ENCODE results near the gene VASH1. TPM values are rescaled to one million over a fixed set of nuclear protein-coding genes. Genes with fewer than 3 reads are reported as not detected.

VASH1 gene
- total RNA-seq, 1 donor from 2014 or later: 6.3 TPM

GRCh38 chr14:76771437-76771980 is 10.2 kb downstream of the VASH1 start:
- no peak for DNase-seq (ENCODE audit: low read depth in 2 of 2)

- DNase-seq (ENCODE audit: low read depth in 2 of 2): peak in 1 of 2 donors; percentile 70
Observed at GRCh38 chr14:76772300-76773187, 11.3 kb downstream of the VASH1 start.

DNA sequence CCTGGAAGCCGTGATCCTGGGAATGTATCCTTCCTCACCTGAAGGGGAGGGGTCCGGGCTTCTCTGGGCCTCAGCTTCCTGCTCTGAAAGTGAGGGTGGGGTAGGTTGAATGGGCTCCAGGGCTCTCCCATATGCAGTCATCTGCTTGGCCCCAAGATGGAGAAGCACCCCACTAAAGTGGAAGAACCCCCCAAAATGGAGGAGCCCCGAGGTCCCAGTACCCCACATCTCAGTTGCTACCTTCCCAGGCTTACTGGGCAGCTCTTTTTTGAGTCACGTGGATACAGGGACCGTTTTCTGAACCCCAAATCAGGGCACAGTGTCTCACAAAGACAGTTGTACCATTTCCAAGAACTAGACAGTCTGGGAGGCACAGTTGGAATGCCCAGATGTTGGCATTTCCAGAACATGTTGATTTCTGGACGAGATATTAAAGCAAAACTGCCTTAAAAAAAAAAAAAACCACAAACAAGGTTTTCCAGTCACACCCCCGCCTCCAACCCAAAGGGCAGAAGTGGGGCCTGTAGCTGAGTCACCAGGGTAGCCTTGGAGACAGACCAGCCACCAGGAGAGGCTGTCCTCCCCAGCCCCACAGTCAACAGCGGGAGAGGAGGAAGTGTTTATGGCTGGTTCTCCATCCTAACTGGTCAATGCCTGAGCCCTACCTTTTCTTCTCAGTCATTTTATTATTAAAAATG is 12.1 kb downstream of the VASH1 start:
- peak in 1 of 2 donors; percentile 86 for DNase-seq (ENCODE audit: low read depth in 2 of 2)

- no peak for DNase-seq (ENCODE audit: low read depth in 2 of 2)
Observed at GRCh38 chr14:76773956-76774820, 12.9 kb downstream of the VASH1 start.

DNA sequence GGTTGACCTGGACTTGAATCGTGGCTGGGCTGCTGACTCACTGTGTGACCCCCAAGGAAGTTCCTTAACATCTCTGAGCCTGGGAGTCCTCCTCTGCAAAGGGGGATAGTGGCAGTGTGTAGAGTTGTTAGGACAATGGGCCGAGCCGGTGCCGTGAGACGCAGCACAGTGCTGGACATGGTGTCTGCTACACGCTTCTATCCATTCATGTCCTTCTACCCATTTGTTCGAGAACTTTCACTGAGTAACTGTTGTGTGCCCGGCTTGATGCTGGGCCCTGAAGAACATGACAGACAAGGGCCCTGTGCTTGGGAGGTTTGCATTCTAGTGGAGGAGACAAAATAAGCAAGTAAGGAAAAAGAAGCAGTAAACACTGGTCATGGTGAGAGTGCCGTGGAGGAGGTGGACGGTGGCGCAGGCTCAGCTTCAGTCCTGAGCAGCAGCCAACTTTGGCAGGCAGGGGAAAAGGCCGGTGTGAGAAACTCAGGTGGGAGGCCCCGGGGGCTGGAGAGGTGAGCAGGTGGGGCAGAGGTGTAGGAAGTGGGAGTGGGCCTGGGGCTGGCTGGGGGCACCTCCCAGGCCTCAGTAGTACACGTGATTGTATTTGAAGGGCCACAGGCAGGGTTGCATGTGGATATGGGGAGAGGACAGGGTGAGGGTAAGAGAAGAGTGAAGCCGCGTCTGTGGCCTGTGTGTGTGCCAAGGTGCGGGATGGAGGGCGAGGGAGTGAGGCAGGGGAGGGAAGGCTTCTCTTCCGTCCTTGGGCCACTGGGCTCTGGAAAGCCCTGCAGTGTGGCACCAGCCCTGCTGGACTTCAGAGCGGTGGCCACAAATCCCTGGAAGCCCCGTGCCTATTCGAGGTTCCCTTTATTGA is 13.8 kb downstream of the VASH1 start:
- DNase-seq (ENCODE audit: low read depth in 2 of 2): no peak

- DNase-seq (ENCODE audit: low read depth in 2 of 2): no peak
Observed at GRCh38 chr14:76775695-76776427, 14.6 kb downstream of the VASH1 start.

GRCh38 chr14:76776428-76777251 is 15.4 kb downstream of the VASH1 start:
- no peak for DNase-seq (ENCODE audit: low read depth in 2 of 2)

DNA sequence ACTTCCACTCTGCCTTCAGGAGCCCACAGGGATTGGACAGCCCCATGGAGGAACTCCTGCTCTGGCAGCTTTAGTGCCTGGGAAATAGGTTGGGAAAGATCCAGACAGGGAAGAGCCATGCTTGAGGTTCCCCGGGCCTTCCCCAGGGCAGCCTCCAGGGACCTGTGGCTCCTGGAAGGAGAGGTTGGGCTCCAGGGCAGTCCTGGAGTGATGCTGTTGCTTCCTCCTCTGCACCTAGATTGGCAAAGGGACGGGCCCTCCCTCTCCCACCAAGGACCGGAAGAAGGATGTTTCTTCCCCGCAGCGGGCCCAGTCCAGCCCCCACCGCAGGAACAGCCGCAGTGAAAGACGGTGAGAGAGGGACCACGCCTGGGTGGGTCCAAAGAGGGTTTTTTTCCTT is 16.5 kb downstream of the VASH1 start:
- no peak for DNase-seq (ENCODE audit: low read depth in 2 of 2)

- no peak for DNase-seq (ENCODE audit: low read depth in 2 of 2)
Observed at GRCh38 chr14:76778546-76779215, 17.4 kb downstream of the VASH1 start.

GRCh38 chr14:76779221-76780057 is 18.2 kb downstream of the VASH1 start:
- DNase-seq (ENCODE audit: low read depth in 2 of 2): no peak

DNA sequence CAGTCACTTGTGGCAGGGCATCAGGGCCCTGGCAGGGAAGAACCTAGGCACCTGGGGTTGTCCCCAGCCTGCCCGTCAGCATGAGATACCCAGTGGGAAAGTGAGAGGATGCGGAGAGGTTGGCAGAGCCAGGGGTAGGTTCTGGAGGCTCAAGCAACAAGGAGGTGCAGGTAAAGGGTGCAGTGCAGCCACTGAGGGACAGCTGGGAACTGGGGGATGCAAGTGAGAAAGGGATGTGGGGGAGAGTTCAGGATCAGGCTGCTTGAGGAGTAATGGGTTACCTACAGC is 18.7 kb downstream of the VASH1 start:
- no peak for DNase-seq (ENCODE audit: low read depth in 2 of 2)

GRCh38 chr14:76780360-76780759 is 19.1 kb downstream of the VASH1 start:
- no peak for DNase-seq (ENCODE audit: low read depth in 2 of 2)

- no peak for DNase-seq (ENCODE audit: low read depth in 2 of 2)
Observed at GRCh38 chr14:76780875-76781647, 19.8 kb downstream of the VASH1 start.

GRCh38 chr14:76781648-76782051 is 20.4 kb downstream of the VASH1 start:
- no peak for DNase-seq (ENCODE audit: low read depth in 2 of 2)

DNA sequence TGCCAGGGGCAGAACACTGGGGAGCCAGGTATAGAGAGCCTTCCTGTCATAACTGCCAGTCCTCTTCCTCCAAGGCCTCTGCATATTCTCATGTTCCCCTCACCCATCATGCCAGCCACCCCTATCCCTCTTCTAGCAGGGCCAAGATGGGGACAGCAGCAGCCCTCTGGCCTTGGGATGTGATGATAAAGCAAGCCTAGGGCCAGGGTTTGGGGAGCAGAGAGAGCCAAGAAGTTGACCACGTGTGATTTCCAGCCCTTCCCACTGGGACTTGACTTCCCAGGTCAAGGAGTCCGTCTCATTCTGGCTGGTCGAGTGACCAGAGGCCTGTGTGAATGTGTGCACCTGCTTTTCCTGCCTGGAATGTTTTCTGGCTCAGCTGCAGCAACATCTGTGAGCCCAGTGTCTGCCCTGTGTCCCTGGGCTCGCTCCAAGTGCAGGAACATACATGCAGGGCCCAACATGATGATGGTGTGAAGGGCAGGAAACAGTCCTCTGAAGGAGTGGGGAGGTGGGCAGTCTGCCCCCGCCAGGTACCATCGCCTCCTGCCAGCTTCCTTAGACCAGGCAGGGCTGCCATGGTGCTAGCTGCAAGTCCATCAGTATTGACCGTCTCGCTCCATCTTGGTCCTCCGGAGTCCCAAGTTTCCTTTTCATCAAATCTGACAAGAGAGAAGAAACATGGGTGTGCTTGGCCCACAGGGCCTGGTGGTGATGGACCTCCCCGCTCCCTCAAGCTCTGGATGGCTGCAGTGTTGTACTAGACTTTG is 21.0 kb downstream of the VASH1 start:
- DNase-seq (ENCODE audit: low read depth in 2 of 2): no peak

DNA sequence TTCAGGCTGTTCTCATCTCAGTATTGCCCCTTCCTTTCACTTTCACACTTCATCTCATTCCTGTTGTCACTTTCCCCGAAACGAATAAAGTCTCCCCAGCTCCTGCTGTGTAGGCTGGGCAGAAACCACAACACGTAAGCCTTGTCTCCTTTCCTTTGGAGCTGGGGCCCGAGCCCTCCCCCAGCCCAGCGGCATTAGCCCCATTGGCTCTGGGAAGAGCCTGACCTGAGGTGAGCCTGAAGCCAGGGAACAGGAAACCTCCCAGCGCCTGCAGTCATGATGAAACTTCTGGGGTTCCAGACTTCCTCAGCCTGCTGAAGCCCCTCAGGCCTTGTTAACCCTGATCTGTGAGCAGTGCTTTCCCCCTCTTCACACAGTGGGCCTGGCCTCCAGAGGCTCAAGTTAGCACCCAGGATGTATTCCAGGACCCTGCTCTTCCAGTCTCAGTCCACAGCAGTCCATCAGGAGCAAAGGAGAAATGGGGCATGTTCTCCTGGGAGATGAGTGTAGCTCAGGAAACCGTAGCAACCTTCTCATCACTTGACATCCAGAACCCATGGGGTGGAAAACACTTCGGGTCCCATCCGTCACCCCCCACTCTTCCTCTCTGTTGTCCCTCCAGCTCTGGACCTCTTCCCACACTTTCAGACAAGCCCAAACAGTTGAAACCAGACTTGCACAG is 21.8 kb downstream of the VASH1 start:
- no peak for DNase-seq (ENCODE audit: low read depth in 2 of 2)
